ENCODE data around the gene TUBB4A. TPM values are rescaled to one million over a fixed set of nuclear protein-coding genes. Genes with fewer than 3 reads are reported as not detected.

Gene TUBB4A
- total and polyA plus RNA-seq, 9 of the 15 experiments (the other 6 are each of a cell fraction or from before 2014, with no cell fraction given): 0.14 to 7.0 (median 0.75) TPM

DNA sequence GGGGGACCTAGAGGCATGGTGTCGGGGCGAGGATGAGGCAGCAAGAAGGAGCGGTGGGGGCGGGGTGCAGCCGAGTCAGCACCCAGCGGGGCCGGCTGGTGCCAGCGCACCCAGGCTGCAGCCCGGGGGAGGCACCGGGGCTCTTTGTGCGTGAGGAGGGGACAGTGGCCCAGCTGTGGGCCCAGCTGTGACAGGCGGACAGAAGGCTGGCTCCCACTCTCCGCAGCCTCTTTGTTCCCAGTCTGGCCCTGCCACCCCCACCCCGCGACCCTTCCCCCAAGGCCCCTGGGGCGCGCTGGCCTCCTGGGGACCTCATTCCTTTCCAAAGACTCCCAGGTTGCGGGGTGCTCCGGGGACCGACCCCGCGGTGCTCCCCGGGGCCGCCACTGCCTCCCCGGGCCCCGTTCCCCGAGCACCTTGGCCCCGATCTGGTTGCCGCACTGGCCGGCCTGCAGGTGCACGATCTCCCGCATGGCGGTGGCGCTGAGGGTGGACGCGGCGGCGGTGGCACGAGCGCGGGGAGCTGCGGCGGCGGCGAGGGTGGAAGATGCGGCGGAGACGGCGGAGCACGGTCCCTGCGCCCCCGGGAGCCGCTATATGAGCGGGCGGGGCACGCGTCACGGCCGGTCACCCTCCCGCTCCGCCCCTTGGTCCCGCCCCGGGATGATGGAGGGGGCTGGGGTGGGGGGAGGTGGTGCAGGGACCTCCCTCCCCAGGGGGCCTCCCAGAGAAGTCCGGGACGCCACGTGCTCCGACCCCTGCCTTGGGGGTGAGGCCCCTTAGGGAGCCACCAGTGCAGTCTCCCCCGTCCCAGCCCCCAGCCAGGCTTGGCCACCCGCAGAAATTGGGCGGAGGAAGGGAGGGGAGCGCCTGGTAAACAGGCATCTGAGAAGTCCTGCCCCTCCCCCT, at the start of gene TUBB4A (continued):
- TF ChIP-seq ATF1 (CRISPR knock-in tag; IDR thresholded peaks at IDR 0.05) (no peak), ATF1 (tag; IDR thresholded peaks at IDR 0.05) (peak; percentile 47), SAFB2 (IDR thresholded peaks at IDR 0.05; ENCODE audit: borderline replicate concordance, low read depth, low read length, severe bottlenecking) (no peak), CREM (IDR thresholded peaks at IDR 0.05; ENCODE audit: low read depth) (peak; percentile 35; the same call in 1 of the 2 replicates), TBP (optimal IDR thresholded peaks at IDR 0.05; ENCODE audit: low read depth, low read length) (no peak), PHF20 (IDR thresholded peaks at IDR 0.05; ENCODE audit: partially characterized antibody) (no peak), E2F4 (CRISPR knock-in tag; IDR thresholded peaks at IDR 0.05; ENCODE audit: low read depth) (no peak), ZNF551 (CRISPR knock-in tag; IDR thresholded peaks at IDR 0.05) (no peak), FIP1L1 (IDR thresholded peaks at IDR 0.05; ENCODE audit: low read depth, low read length, poor library complexity, severe bottlenecking) (peak; percentile 52), FOXJ2 (tag; IDR thresholded peaks at IDR 0.05) (no peak)
- TF ChIP-seq, protein P1, sequence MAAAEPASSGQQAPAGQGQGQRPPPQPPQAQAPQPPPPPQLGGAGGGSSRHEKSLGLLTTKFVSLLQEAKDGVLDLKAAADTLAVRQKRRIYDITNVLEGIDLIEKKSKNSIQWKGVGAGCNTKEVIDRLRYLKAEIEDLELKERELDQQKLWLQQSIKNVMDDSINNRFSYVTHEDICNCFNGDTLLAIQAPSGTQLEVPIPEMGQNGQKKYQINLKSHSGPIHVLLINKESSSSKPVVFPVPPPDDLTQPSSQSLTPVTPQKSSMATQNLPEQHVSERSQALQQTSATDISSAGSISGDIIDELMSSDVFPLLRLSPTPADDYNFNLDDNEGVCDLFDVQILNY (CRISPR knock-in tag; IDR thresholded peaks at IDR 0.05): no peak
